K562 (cell line): ENCODE results near the gene HOXD9. TPM values are rescaled to one million over a fixed set of nuclear protein-coding genes. Genes with fewer than 3 reads are reported as not detected.

ENCODE experiments used
- ATF7 ChIP-seq: fragments of 450-650 bp; IDR thresholded peaks from 2 replicates; pipeline ENCODE4 v1.7.1; 2014; ENCODE audit warnings: mild to moderate bottlenecking, moderate library complexity
- BHLHE40 ChIP-seq: IDR thresholded peaks from 2 replicates; pipeline ENCODE4 v1.6.1; 2011; ENCODE audit warnings: low read length, improper control_type of control experiment
- CSDE1 ChIP-seq, 2 experiments: fragments of 450-650 bp; IDR thresholded peaks; 2 replicates each; pipeline ENCODE4 v1.6.1; 2016; ENCODE audit warnings: mild to moderate bottlenecking in 1 of 2
- CTCF ChIP-seq, 3 experiments: IDR thresholded peaks in 2 of 3; conservative IDR thresholded peaks in 1 of 3; 2 replicates each; pipeline ENCODE4 v1.5.1; 2011 to 2012; ENCODE audit warnings: low read length in 3 of 3, mild to moderate bottlenecking in 3 of 3, control low read depth in 2 of 3, improper control_type of control experiment in 1 of 3, inconsistent platforms in 1 of 3, low read depth in 1 of 3, mixed read lengths in 1 of 3, moderate library complexity in 1 of 3; ENCODE audit not compliant: insufficient read depth in 2 of 3
- ESRRA ChIP-seq: fragments of 450-650 bp; IDR thresholded peaks from 2 replicates; pipeline ENCODE4 v1.6.1; 2014; ENCODE audit warnings: low read depth, mild to moderate bottlenecking, moderate library complexity, borderline replicate concordance
- FIP1L1 ChIP-seq: fragments of 200-400 bp; formaldehyde crosslinking; IDR thresholded peaks from 2 replicates; pipeline ENCODE4 v1.6.1; 2018; ENCODE audit warnings: mild to moderate bottlenecking, low read depth, low read length; ENCODE audit not compliant: poor library complexity, severe bottlenecking
- FOXA3 ChIP-seq, 2 experiments: fragments of 450-650 bp in 1 of 2; sonication (generic) in 1 of 2; formaldehyde crosslinking; IDR thresholded peaks in 1 of 2; conservative IDR thresholded peaks in 1 of 2; 2 replicates each; pipeline versions ENCODE4 v1.4.0 to v1.8.0; 2020 to 2022; ENCODE audit warnings: mild to moderate bottlenecking in 2 of 2, missing genetic modification reagents in 1 of 2
- GABPB1 ChIP-seq: sonication (generic); formaldehyde crosslinking; IDR thresholded peaks from 2 replicates; pipeline ENCODE4 v1.8.0; 2022; ENCODE audit warnings: mild to moderate bottlenecking, missing genetic modification reagents
- HDAC6 ChIP-seq: IDR thresholded peaks from 2 replicates; pipeline ENCODE4 v1.6.1; 2012; ENCODE audit warnings: low read depth, mild to moderate bottlenecking, control low read depth, inconsistent platforms, low read length, moderate library complexity
- HDGF ChIP-seq: fragments of 450-650 bp; IDR thresholded peaks from 2 replicates; pipeline ENCODE4 v1.6.1; 2016
- IRF9 ChIP-seq: fragments of 450-650 bp; IDR thresholded peaks from 2 replicates; pipeline ENCODE4 v1.6.1; 2016; ENCODE audit warnings: missing biosample characterization, missing genetic modification characterization
- MIER1 ChIP-seq: fragments of 450-650 bp; IDR thresholded peaks from 2 replicates; pipeline ENCODE4 v1.6.1; 2016; ENCODE audit warnings: antibody characterized with exemption, mild to moderate bottlenecking, low read depth
- NR0B1 ChIP-seq: fragments of 450-650 bp; IDR thresholded peaks from one replicate; pipeline ENCODE4 v1.6.1; 2018; ENCODE audit warnings: mild to moderate bottlenecking, moderate library complexity; ENCODE audit not compliant: partially characterized antibody
- PHB2 ChIP-seq: fragments of 450-650 bp; IDR thresholded peaks from 2 replicates; pipeline ENCODE4 v1.6.1; 2017; ENCODE audit warnings: low read depth
- PREB ChIP-seq: sonication (generic); formaldehyde crosslinking; IDR thresholded peaks from 2 replicates; pipeline ENCODE4 v1.8.1; 2023; ENCODE audit warnings: mild to moderate bottlenecking, missing genetic modification reagents
- RAD51 ChIP-seq: fragments of 450-650 bp; IDR thresholded peaks from 2 replicates; pipeline ENCODE4 v1.7.1; 2016; ENCODE audit warnings: low read depth, mild to moderate bottlenecking, borderline replicate concordance
- RBM25 ChIP-seq: fragments of 200-400 bp; formaldehyde crosslinking; IDR thresholded peaks from 2 replicates; pipeline ENCODE4 v1.6.1; 2018; ENCODE audit warnings: low read length, low read depth, moderate library complexity; ENCODE audit not compliant: severe bottlenecking
- TFE3 ChIP-seq: fragments of 450-650 bp; formaldehyde crosslinking; IDR thresholded peaks from 2 replicates; pipeline ENCODE4 v1.4.0; 2020; ENCODE audit warnings: mild to moderate bottlenecking, mixed read lengths
- ZNF436 ChIP-seq: fragments of 250-450, 450-650 bp; sonication (Bioruptor Pico); formaldehyde crosslinking; IDR thresholded peaks from 2 replicates; pipeline ENCODE4 v1.7.0; 2020; ENCODE audit warnings: mild to moderate bottlenecking
- ZNF507 ChIP-seq: conservative IDR thresholded peaks from 2 replicates; pipeline ENCODE4 v1.6.1; 2017; ENCODE audit warnings: missing genetic modification characterization, missing compliant biosample characterization
- polyA plus RNA-seq, 8 experiments: library from polyadenylated mRNA; depleted of rRNA in 4 of 8; stranded (reverse) in 5 of 8; unstranded in 3 of 8; fragments of >200 nt; fragmentation: Nextera tagmentation in 2 of 8; fragmentation: Illumina TruSeq in 1 of 8; extraction: Ambion mirVana in 2 of 8; extraction: Trizol in 1 of 8; gene quantifications; 2 replicates each; pipeline versions ENCODE4 v1.2.1 to v1.2.3, GENCODE V29; 2011 to 2014; ENCODE audit warnings: inconsistent platforms in 1 of 8, missing spikeins in 1 of 8
- total RNA-seq, 7 experiments: library from RNA; depleted of rRNA in 6 of 7; stranded (reverse); fragments of >200 nt in 6 of 7; fragmentation: Illumina TruSeq in 2 of 7; extraction: Trizol in 2 of 7; gene quantifications; 2 replicates each; pipeline versions ENCODE4 v1.2.1 to v1.2.3, GENCODE V29; 2011 to 2021; ENCODE audit warnings: low replicate concordance in 1 of 7

Gene HOXD9
- total and polyA plus RNA-seq, 9 of the 15 experiments (the other 6 are each of a cell fraction or from before 2014, with no cell fraction given) = not detected

GRCh38 chr2:176115883-176116813 lies 6.4 kb upstream of the HOXD9 start, which contains the start of gene HOXD10 (continued):
- TF ChIP-seq FOXA3 (CRISPR knock-in tag; conservative IDR thresholded peaks at IDR 0.05 in 1 of 2, IDR thresholded peaks at IDR 0.05 in 1 of 2) (no peak), CTCF (IDR thresholded peaks at IDR 0.05 in 2 of 3, conservative IDR thresholded peaks at IDR 0.05 in 1 of 3; ENCODE audit: insufficient read depth in 2 of 3, low read depth in 1 of 3, low read length in 3 of 3) (peak in 2 of 3 experiments; percentile 25 to 31; a peak in 2 of 6 replicates), ATF7 (no peak), RAD51 (peak; percentile 72), RBM25 (no peak), CSDE1 (IDR thresholded peaks at IDR 0.05) (no peak), HDAC6 (no peak), PHB2 (no peak), IRF9 (tag) (no peak), TFE3 (CRISPR knock-in tag) (peak; percentile 96), HDGF (no peak), PREB (CRISPR knock-in tag) (no peak), MIER1 (no peak), ZNF436 (CRISPR knock-in tag) (no peak), FIP1L1 (no peak), GABPB1 (CRISPR knock-in tag) (no peak), NR0B1 (no peak), ESRRA (no peak), BHLHE40 (peak; percentile 52), ZNF507 (tag) (no peak)
